H9 (cell line): Measurements from ENCODE around the gene TECPR2. TPM values are rescaled to one million over a fixed set of nuclear protein-coding genes. Genes with fewer than 3 reads are reported as not detected.
A peak's percentile ranks its signal among the peaks of the same experiment; 100 is the strongest.

Experiments
- DNase-seq: peaks from one replicate; pipeline ENCODE4 v3.0.0-alpha.2; 2017
- H2AFZ ChIP-seq: one replicate; pipeline ENCODE4 v1.6.1; 2013; ENCODE audit warnings: mild to moderate bottlenecking, low read length, control low read depth, moderate library complexity
- H2AK5ac ChIP-seq: 2 replicates; pipeline ENCODE4 v1.6.1; 2013; ENCODE audit warnings: low read length, control low read depth, mixed read lengths; ENCODE audit not compliant: insufficient read length
- H2BK120ac ChIP-seq: one replicate; pipeline ENCODE4 v1.6.1; 2013; ENCODE audit warnings: low read depth, mild to moderate bottlenecking, low read length, control low read depth, inconsistent platforms; ENCODE audit not compliant: poor library complexity, severe bottlenecking
- H2BK12ac ChIP-seq: 2 replicates; pipeline ENCODE4 v1.6.1; 2013; ENCODE audit warnings: low read length, control low read depth, mixed read lengths, low read depth; ENCODE audit not compliant: insufficient read length
- H2BK15ac ChIP-seq: 2 replicates; pipeline ENCODE4 v1.6.1; 2013; ENCODE audit warnings: low read depth, low read length, control low read depth
- H2BK20ac ChIP-seq: one replicate; pipeline ENCODE4 v1.6.1; 2013; ENCODE audit warnings: low read depth, mild to moderate bottlenecking, low read length, control low read depth, inconsistent platforms; ENCODE audit not compliant: poor library complexity, severe bottlenecking
- H2BK5ac ChIP-seq: 2 replicates; pipeline ENCODE4 v1.6.1; 2013; ENCODE audit warnings: low read length, control low read depth, mixed read lengths; ENCODE audit not compliant: insufficient read length
- H3K14ac ChIP-seq: 2 replicates; pipeline ENCODE4 v1.6.1; 2013; ENCODE audit warnings: low read length, control low read depth; ENCODE audit not compliant: insufficient read depth
- H3K18ac ChIP-seq: 2 replicates; pipeline ENCODE4 v1.6.1; 2013; ENCODE audit warnings: low read depth, mild to moderate bottlenecking, mixed read lengths, low read length, control low read depth; ENCODE audit not compliant: insufficient read length
- H3K23ac ChIP-seq: 2 replicates; pipeline ENCODE4 v1.6.1; 2013; ENCODE audit warnings: low read length, control low read depth, mixed read lengths, low read depth; ENCODE audit not compliant: insufficient read length
- H3K23me2 ChIP-seq: 2 replicates; pipeline ENCODE4 v1.6.1; 2013; ENCODE audit warnings: low read depth, mild to moderate bottlenecking, mixed read lengths, low read length, control low read depth; ENCODE audit not compliant: insufficient read length, poor library complexity, severe bottlenecking
- H3K27ac ChIP-seq: 2 replicates; pipeline ENCODE4 v1.5.1; 2013; ENCODE audit warnings: low read length, control low read depth, mixed read lengths, low read depth; ENCODE audit not compliant: insufficient read length
- H3K27me3 ChIP-seq: 2 replicates; pipeline ENCODE4 v1.6.1; 2013; ENCODE audit warnings: low read length, control low read depth, inconsistent platforms; ENCODE audit not compliant: insufficient read depth
- H3K4ac ChIP-seq: 2 replicates; pipeline ENCODE4 v1.6.1; 2013; ENCODE audit warnings: low read depth, mild to moderate bottlenecking, control low read depth, inconsistent platforms, low read length, moderate library complexity
- H3K4me1 ChIP-seq: 2 replicates; pipeline ENCODE4 v1.6.1; 2013; ENCODE audit warnings: low read length, control low read depth, inconsistent platforms; ENCODE audit not compliant: insufficient read depth
- H3K4me2 ChIP-seq: 2 replicates; pipeline ENCODE4 v1.6.1; 2013; ENCODE audit warnings: low read length, control low read depth, mixed read lengths; ENCODE audit not compliant: insufficient read length, insufficient read depth
- H3K56ac ChIP-seq: 2 replicates; pipeline ENCODE4 v1.6.1; 2013; ENCODE audit warnings: low read depth, mild to moderate bottlenecking, mixed read lengths, low read length, control low read depth; ENCODE audit not compliant: insufficient read length
- H3K79me1 ChIP-seq: 2 replicates; pipeline ENCODE4 v1.6.1; 2013; ENCODE audit warnings: low read depth, mild to moderate bottlenecking, moderate library complexity, low read length, control low read depth, inconsistent platforms; ENCODE audit not compliant: insufficient read depth, poor library complexity, severe bottlenecking
- H3K79me2 ChIP-seq: 2 replicates; pipeline ENCODE4 v1.6.1; 2013; ENCODE audit warnings: low read length, control low read depth, inconsistent platforms; ENCODE audit not compliant: insufficient read depth
- H3K9ac ChIP-seq: 2 replicates; pipeline ENCODE4 v1.6.1; 2013; ENCODE audit warnings: low read length, control low read depth, mixed read lengths; ENCODE audit not compliant: insufficient read length; ENCODE audit errors: extremely low read depth
- H3K9me3 ChIP-seq: one replicate; pipeline ENCODE4 v1.6.1; 2013; ENCODE audit warnings: low read depth, low read length, inconsistent platforms; ENCODE audit not compliant: control insufficient read depth
- H3T11ph ChIP-seq: one replicate; pipeline ENCODE4 v1.6.1; 2013; ENCODE audit warnings: mild to moderate bottlenecking, low read length, control low read depth, inconsistent platforms
- H4K20me1 ChIP-seq: one replicate; pipeline ENCODE4 v1.6.1; 2013; ENCODE audit not compliant: control insufficient read depth, insufficient read length, insufficient read depth
- H4K5ac ChIP-seq: 2 replicates; pipeline ENCODE4 v1.6.1; 2013; ENCODE audit warnings: low read depth, mild to moderate bottlenecking, mixed read lengths, low read length, control low read depth; ENCODE audit not compliant: insufficient read length
- H4K8ac ChIP-seq: replicated peaks from 2 replicates; pipeline ENCODE4 v1.6.1; 2013; ENCODE audit warnings: low read length, control low read depth, mixed read lengths, low read depth; ENCODE audit not compliant: insufficient read length
- H4K91ac ChIP-seq: 2 replicates; pipeline ENCODE4 v1.6.1; 2013; ENCODE audit warnings: low read depth, mild to moderate bottlenecking, moderate library complexity, mixed read lengths, low read length, control low read depth; ENCODE audit not compliant: insufficient read length
- H3K27ac Mint-ChIP-seq, 3 experiments: 2 replicates in 2 of 3; 3 replicates in 1 of 3; pipeline ENCODE4 v1.8.0; 2020 to 2021; ENCODE audit warnings: mixed read lengths in 3 of 3, mild to moderate bottlenecking in 1 of 3, moderate library complexity in 1 of 3
- H3K27me3 Mint-ChIP-seq: 2 replicates; pipeline ENCODE4 v1.8.0; 2021; ENCODE audit warnings: low read depth, mild to moderate bottlenecking, moderate library complexity, mixed read lengths
- H3K36me3 Mint-ChIP-seq, 3 experiments: 2 replicates in 2 of 3; 3 replicates in 1 of 3; pipeline ENCODE4 v1.8.0; 2020 to 2021; ENCODE audit warnings: low read depth in 3 of 3, mixed read lengths in 3 of 3; ENCODE audit not compliant: insufficient read depth in 1 of 3
- H3K4me1 Mint-ChIP-seq, 2 experiments: 2 replicates each; pipeline ENCODE4 v1.8.0; 2020; ENCODE audit warnings: mixed read lengths in 2 of 2
- H3K4me3 Mint-ChIP-seq, 2 experiments: 2 replicates in 1 of 2; 3 replicates in 1 of 2; pipeline ENCODE4 v1.8.0; 2020 to 2021; ENCODE audit warnings: mild to moderate bottlenecking in 2 of 2, mixed read lengths in 2 of 2, moderate library complexity in 1 of 2
- H3K9me3 Mint-ChIP-seq, 2 experiments: 2 replicates in 1 of 2; 3 replicates in 1 of 2; pipeline ENCODE4 v1.8.0; 2020; ENCODE audit warnings: mild to moderate bottlenecking in 2 of 2, mixed read lengths in 2 of 2, moderate library complexity in 1 of 2
- CTCF ChIP-seq: fragments of 200-600 bp; sonication (generic); conservative IDR thresholded peaks from 3 replicates; pipeline ENCODE4 v1.8.0; 2021; ENCODE audit warnings: antibody characterized with exemption, mild to moderate bottlenecking
- WGBS: extraction: QIAGEN DNeasy Blood & Tissue Kit; methylation state at CpG from one replicate; pipeline ENCODE4 v1.1.7; 2013; ENCODE audit warnings: missing lambda C conversion rate, low lambda C conversion rate, mixed read lengths; ENCODE audit not compliant: insufficient read length; ENCODE audit errors: extremely low coverage; 5-methylcytosine and 5-hydroxymethylcytosine counted together
- total RNA-seq: library from RNA; stranded (reverse); gene quantifications from 2 replicates; pipeline ENCODE4 v1.2.1, GENCODE V29; 2021

The TECPR2 gene
- total RNA-seq, 1 experiment from 2014 or later = 15.4 TPM

GRCh38 chr14:102545461-102546265, 182.9 kb downstream of the TECPR2 start:
- no peak overlapping the region for H3K56ac ChIP-seq
- H2BK20ac ChIP-seq = no peak overlapping the region
- Mint-ChIP-seq H3K4me1 (peaks cover 21% of the 10 kb centered on the region in 2 experiments), H3K36me3 (peaks cover 0 to 1% (median 0%) of the 10 kb centered on the region in 3 experiments; a peak in 1 of 7 replicates), H3K9me3 (no peaks in the 10 kb centered on the region), H3K27ac (peak overlapping the region; percentile 77 to 97 (median 97)), H3K4me3 (peak overlapping the region; percentile 56 to 73), H3K27me3 (peaks cover 16% of the 10 kb centered on the region)
- no peaks in the 10 kb centered on the region for H4K20me1 ChIP-seq
- no peak overlapping the region for H3K27ac ChIP-seq
- H4K8ac ChIP-seq = no peak overlapping the region
- no peak overlapping the region for H3T11ph ChIP-seq
- no peak overlapping the region for H2BK5ac ChIP-seq
- H2BK120ac ChIP-seq = no peak overlapping the region
- peak; percentile 31; the same call in 2 of the 3 replicates for TF ChIP-seq CTCF
- H3K23ac ChIP-seq = no peak overlapping the region
- no peaks in the 10 kb centered on the region for H3K79me1 ChIP-seq
- H3K4me1 ChIP-seq = no peaks in the 10 kb centered on the region
- H4K91ac ChIP-seq = no peak overlapping the region
- H2AK5ac ChIP-seq = no peak overlapping the region
- no peaks in the 10 kb centered on the region for H3K79me2 ChIP-seq
- H4K5ac ChIP-seq = no peak overlapping the region
- peak overlapping the region; percentile 22 for H3K4me2 ChIP-seq
- WGBS = no CpG with 5 or more reads among the region's 29 CpGs
- no peaks in the 10 kb centered on the region for H3K9me3 ChIP-seq
- H3K18ac ChIP-seq = peak overlapping the region; percentile 47
- no peak overlapping the region for H2AFZ ChIP-seq
- H3K23me2 ChIP-seq = no peaks in the 10 kb centered on the region
- peak overlapping the region; percentile 21; the same call in 1 of the 2 replicates for H3K14ac ChIP-seq
- H3K27me3 ChIP-seq = no peaks in the 10 kb centered on the region
- no peak overlapping the region for H3K9ac ChIP-seq
- H2BK12ac ChIP-seq = no peak overlapping the region
- DNase-seq = peak; percentile 79
- H3K4ac ChIP-seq = no peak overlapping the region
- H2BK15ac ChIP-seq = no peak overlapping the region
